Fibroblast of lung (primary cell): ENCODE measurements around the gene MMRN2. TPM values are rescaled to one million over a fixed set of nuclear protein-coding genes. Genes with fewer than 3 reads are reported as not detected.

Experiments
- DNase-seq, 2 donors: peaks; one replicate each; pipeline versions ENCODE4 v3.0.0 to v3.0.0-alpha.2; 2010; ENCODE audit warnings: low read depth in 2 of 2
- H2AFZ ChIP-seq: 2 replicates; pipeline ENCODE4 v1.5.1; 2012; ENCODE audit warnings: low read length, control low read depth, inconsistent platforms
- H3K27ac ChIP-seq: 2 replicates; pipeline ENCODE4 v1.5.1; 2011; ENCODE audit warnings: low read length, control low read depth; ENCODE audit not compliant: insufficient read depth
- H3K27me3 ChIP-seq: 2 replicates; pipeline ENCODE4 v1.5.1; 2011; ENCODE audit warnings: mild to moderate bottlenecking, low read length; ENCODE audit not compliant: control insufficient read depth, insufficient read depth
- H3K36me3 ChIP-seq: 2 replicates; pipeline ENCODE4 v1.5.1; 2011; ENCODE audit warnings: low read length; ENCODE audit not compliant: control insufficient read depth, insufficient read depth
- H3K4me1 ChIP-seq: 2 replicates; pipeline ENCODE4 v1.5.1; 2011; ENCODE audit warnings: low read length; ENCODE audit not compliant: control insufficient read depth, insufficient read depth; ENCODE audit errors: extremely low read depth
- H3K4me2 ChIP-seq: 2 replicates; pipeline ENCODE4 v1.5.1; 2011; ENCODE audit warnings: low read length, control low read depth; ENCODE audit not compliant: insufficient read depth; ENCODE audit errors: extremely low read depth
- H3K4me3 ChIP-seq, 4 experiments: fragments of 200-600 bp in 1 of 4; sonication (generic) in 1 of 4; replicated peaks in 1 of 4; 2 replicates each; pipeline ENCODE4 v1.5.1; 2011 to 2016; ENCODE audit warnings: low read length in 4 of 4, low read depth in 3 of 4, mild to moderate bottlenecking in 3 of 4, control low read depth in 2 of 4, inconsistent platforms in 1 of 4, mixed read lengths in 1 of 4; ENCODE audit not compliant: insufficient read depth in 1 of 4; ENCODE audit errors: control extremely low read depth in 1 of 4
- H3K79me2 ChIP-seq: 2 replicates; pipeline ENCODE4 v1.5.1; 2012; ENCODE audit warnings: mild to moderate bottlenecking, low read length, inconsistent platforms; ENCODE audit not compliant: control insufficient read depth, insufficient read depth
- H3K9ac ChIP-seq: 2 replicates; pipeline ENCODE4 v1.5.1; 2011; ENCODE audit warnings: mild to moderate bottlenecking, low read length, control low read depth; ENCODE audit not compliant: insufficient read depth
- H3K9me3 ChIP-seq: 2 replicates; pipeline ENCODE4 v1.5.1; 2012; ENCODE audit warnings: low read depth, low read length; ENCODE audit not compliant: control insufficient read depth, insufficient read depth
- H4K20me1 ChIP-seq: 2 replicates; pipeline ENCODE4 v1.5.1; 2011; ENCODE audit warnings: low read length; ENCODE audit not compliant: control insufficient read depth, insufficient read depth; ENCODE audit errors: extremely low read depth
- CTCF ChIP-seq, 2 donors: IDR thresholded peaks in 1 of 2; conservative IDR thresholded peaks in 1 of 2; 1 replicate in 1 of 2; 2 replicates in 1 of 2; pipeline ENCODE4 v1.5.1; 2011 to 2012; ENCODE audit warnings: low read length in 2 of 2, control low read depth in 1 of 2, inconsistent platforms in 1 of 2, low read depth in 1 of 2, mild to moderate bottlenecking in 1 of 2
- EZH2 ChIP-seq: IDR thresholded peaks from 2 replicates; pipeline ENCODE4 v1.5.1; 2012; ENCODE audit warnings: low read length, control low read depth, mild to moderate bottlenecking; ENCODE audit errors: missing control alignments
- polyA plus RNA-seq, 2 donors: library from polyadenylated mRNA; depleted of rRNA in 1 of 2; stranded (reverse) in 1 of 2; unstranded in 1 of 2; fragments of >200 nt; gene quantifications; 2 replicates each; pipeline ENCODE4 v1.2.1, GENCODE V29; 2011 to 2012; ENCODE audit warnings: missing spikeins in 1 of 2
- total RNA-seq: library from RNA; depleted of rRNA; stranded (reverse); fragments of >200 nt; gene quantifications from 2 replicates; pipeline ENCODE4 v1.2.1, GENCODE V29; 2014

The MMRN2 gene
- total and polyA plus RNA-seq, 2 donors (not counting 1 experiment from before 2014, with no cell fraction given): 1.5 to 2.1 TPM

GRCh38 chr10:86976362-86977056 is 19.1 kb upstream of the MMRN2 start:
- H3K4me2 ChIP-seq: no peak overlapping the region
- no peaks in the 10 kb centered on the region for H4K20me1 ChIP-seq
- peaks cover 3% of the 10 kb centered on the region for H3K4me1 ChIP-seq
- no peak for DNase-seq
- TF ChIP-seq EZH2 (no peak), CTCF (conservative IDR thresholded peaks at IDR 0.05 in 1 of 2, IDR thresholded peaks at IDR 0.05 in 1 of 2; ENCODE audit: low read depth in 1 of 2, low read length in 2 of 2) (no peak)
- no peak overlapping the region for H2AFZ ChIP-seq
- H3K9me3 ChIP-seq: no peaks in the 10 kb centered on the region
- no peaks in the 10 kb centered on the region for H3K36me3 ChIP-seq
- H3K27me3 ChIP-seq: no peaks in the 10 kb centered on the region
- no peaks in the 10 kb centered on the region for H3K79me2 ChIP-seq
- no peak overlapping the region for H3K4me3 ChIP-seq
- H3K27ac ChIP-seq: no peak overlapping the region
- H3K9ac ChIP-seq: no peak overlapping the region

GRCh38 chr10:86974484-86974883 is 17.1 kb upstream of the MMRN2 start:
- Histone ChIP-seq H2AFZ (no peak overlapping the region), H3K36me3 (no peaks in the 10 kb centered on the region), H3K79me2 (no peaks in the 10 kb centered on the region), H3K9me3 (no peaks in the 10 kb centered on the region), H3K4me1 (peaks cover 11% of the 10 kb centered on the region), H3K4me2 (no peak overlapping the region), H3K27me3 (no peaks in the 10 kb centered on the region), H3K4me3 (no peak overlapping the region), H3K9ac (no peak overlapping the region), H4K20me1 (no peaks in the 10 kb centered on the region), H3K27ac (no peak overlapping the region)
- TF ChIP-seq CTCF (conservative IDR thresholded peaks at IDR 0.05 in 1 of 2, IDR thresholded peaks at IDR 0.05 in 1 of 2; ENCODE audit: low read depth in 1 of 2, low read length in 2 of 2): no peak
- TF ChIP-seq EZH2: no peak
- DNase-seq: no peak

- no peak for DNase-seq
- H2AFZ ChIP-seq: no peak overlapping the region
- H3K4me3 ChIP-seq: no peak overlapping the region
- H3K9me3 ChIP-seq: no peaks in the 10 kb centered on the region
- no peak overlapping the region for H3K4me2 ChIP-seq
- H3K79me2 ChIP-seq: peaks cover 11% of the 10 kb centered on the region
- H3K9ac ChIP-seq: no peak overlapping the region
- no peak overlapping the region for H3K27ac ChIP-seq
- H4K20me1 ChIP-seq: no peaks in the 10 kb centered on the region
- TF ChIP-seq CTCF (conservative IDR thresholded peaks at IDR 0.05 in 1 of 2, IDR thresholded peaks at IDR 0.05 in 1 of 2; ENCODE audit: low read depth in 1 of 2, low read length in 2 of 2) (no peak), EZH2 (no peak)
- H3K4me1 ChIP-seq: peaks cover 21% of the 10 kb centered on the region
- H3K27me3 ChIP-seq: no peaks in the 10 kb centered on the region
- no peaks in the 10 kb centered on the region for H3K36me3 ChIP-seq
These were observed 15.4 kb upstream of the MMRN2 start for GRCh38 chr10:86972613-86973380.
